GM12878 (cell line): ENCODE measurements around the gene OSGIN1. TPM values are rescaled to one million over a fixed set of nuclear protein-coding genes. Genes with fewer than 3 reads are reported as not detected.

Source experiments
- ATAC-seq: fragments of 200-7000 bp; cut with Tn5 transposase; 3 replicates; pipeline ENCODE4 v1.9.1; 2020; ENCODE audit warnings: mild to moderate bottlenecking, moderate library complexity
- BruUV-seq: library from RNA; stranded (reverse); fragments of 400-500 nt; replicated peaks from 2 replicates; lab custom pipeline; 2021; lab: Mats Ljungman, UMichigan
- CTCF ChIA-PET: fragments of 300-600 bp; sonication (Branson Sonifier 250); formaldehyde crosslinking; extraction: SDS; loops from one replicate; lab custom pipeline; 2021; ENCODE audit warnings: inconsistent platforms; lab: Yijun Ruan, JAX
- POLR2A ChIA-PET: fragments of 350-600 bp; formaldehyde crosslinking; extraction: SDS; loops from one replicate; lab custom pipeline; 2021; ENCODE audit warnings: inconsistent platforms; lab: Charles Lee
- RAD21 ChIA-PET: fragments of 300-600 bp; sonication (Branson Sonifier 250); formaldehyde crosslinking; loops from one replicate; lab custom pipeline; 2023; ENCODE audit warnings: antibody characterized with exemption; ENCODE audit not compliant: unreplicated experiment; lab: Charles Lee
- SMC1A ChIA-PET: fragments of 300-600 bp; sonication (Branson Sonifier 250); formaldehyde crosslinking; loops from one replicate; lab custom pipeline; 2023; ENCODE audit not compliant: unreplicated experiment, uncharacterized antibody; lab: Charles Lee
- DNase-seq: peaks from one replicate; pipeline ENCODE4 v3.0.0-alpha.2; 2011; ENCODE audit warnings: low read depth, low spot score
- FAIRE-seq: peaks from 3 replicates; lab custom pipeline; 2011; peaks lifted over from hg19 to GRCh38; lab: Jason Lieb, UNC
- H2AFZ ChIP-seq: 2 replicates; pipeline ENCODE4 v1.6.0; 2011; ENCODE audit warnings: low read depth, low read length, control low read depth; ENCODE audit not compliant: control insufficient read depth
- H3K27ac ChIP-seq: 2 replicates; pipeline ENCODE4 v1.5.1; 2011; ENCODE audit warnings: control low read depth; ENCODE audit not compliant: control insufficient read depth, insufficient read depth
- H3K27me3 ChIP-seq, 2 experiments: replicated peaks in 1 of 2; 2 replicates each; pipeline versions ENCODE4 v1.6.0 to v1.6.1; 2011; ENCODE audit warnings: low read length in 1 of 2; ENCODE audit not compliant: control insufficient read depth in 2 of 2, insufficient read depth in 2 of 2
- H3K36me3 ChIP-seq, 2 experiments: 2 replicates each; pipeline ENCODE4 v1.5.1; 2011; ENCODE audit warnings: low read length in 1 of 2; ENCODE audit not compliant: control insufficient read depth in 2 of 2, insufficient read depth in 2 of 2
- H3K4me1 ChIP-seq: 2 replicates; pipeline ENCODE4 v1.6.1; 2011; ENCODE audit warnings: mild to moderate bottlenecking, low read length, moderate library complexity, mixed read lengths; ENCODE audit not compliant: control insufficient read depth, insufficient read depth
- H3K4me2 ChIP-seq: 2 replicates; pipeline ENCODE4 v1.6.0; 2011; ENCODE audit warnings: control low read depth; ENCODE audit not compliant: control insufficient read depth, insufficient read depth
- H3K4me3 ChIP-seq: fragments of 200-600 bp; sonication (generic); 2 replicates; pipeline ENCODE4 v1.5.1; 2016
- H3K79me2 ChIP-seq: 2 replicates; pipeline ENCODE4 v1.6.0; 2011; ENCODE audit warnings: low read length; ENCODE audit not compliant: control insufficient read depth, insufficient read depth
- H3K9ac ChIP-seq: 2 replicates; pipeline ENCODE4 v1.8.0; 2011; ENCODE audit warnings: low read length, control low read depth, mixed read lengths; ENCODE audit not compliant: control insufficient read depth, insufficient read depth
- H3K9me3 ChIP-seq: replicated peaks from 3 replicates; pipeline ENCODE4 v1.5.1; 2011; ENCODE audit warnings: mild to moderate bottlenecking, low read length; ENCODE audit not compliant: control insufficient read depth, insufficient read depth
- H4K20me1 ChIP-seq: 2 replicates; pipeline ENCODE4 v1.6.0; 2011; ENCODE audit not compliant: control insufficient read depth, insufficient read depth
- EZH2 ChIP-seq: IDR thresholded peaks from 2 replicates; pipeline ENCODE4 v1.6.1; 2012; ENCODE audit warnings: low read depth, mild to moderate bottlenecking, control low read depth, inconsistent platforms, low read length, borderline replicate concordance; ENCODE audit not compliant: control insufficient read depth
- MEF2A ChIP-seq: IDR thresholded peaks from 2 replicates; pipeline ENCODE4 v1.6.1; 2011; ENCODE audit warnings: low read depth, mild to moderate bottlenecking, low read length, moderate library complexity; ENCODE audit not compliant: insufficient read depth
- WGBS: methylation state at CpG from one replicate; pipeline ENCODE4 v1.1.6; 2016; ENCODE audit warnings: low lambda C conversion rate; ENCODE audit not compliant: insufficient replicate concordance, insufficient coverage; ENCODE audit errors: missing lambda C conversion rate; 5-methylcytosine and 5-hydroxymethylcytosine counted together
- in situ Hi-C: fragments of 300-500 bp; cut with MboI; formaldehyde crosslinking; loops from 9 replicates; pipeline ENCODE4 v1.14.3; 2018; ENCODE audit warnings: mixed read lengths
- intact Hi-C: fragments of 100-400 bp; cut with micrococcal nuclease; formaldehyde crosslinking; loops from one replicate; pipeline ENCODE4 v1.14.2; 2022; ENCODE audit not compliant: unreplicated experiment
- polyA plus RNA-seq, 11 experiments: library from polyadenylated mRNA; depleted of rRNA in 4 of 11; unstranded in 6 of 11; stranded (reverse) in 5 of 11; fragments of >200 nt; fragmentation: Nextera tagmentation in 4 of 11; fragmentation: Illumina TruSeq in 1 of 11; extraction: Ambion mirVana in 4 of 11; extraction: Trizol in 1 of 11; gene quantifications; 1 replicate in 1 of 11; 2 replicates in 10 of 11; pipeline versions ENCODE4 v1.2.1 to v1.2.3, GENCODE V29; 2011 to 2016; ENCODE audit warnings: inconsistent platforms in 2 of 11, missing spikeins in 2 of 11, low read depth in 1 of 11
- total RNA-seq, 4 experiments: library from RNA; depleted of rRNA in 3 of 4; stranded (reverse); fragments of >200 nt in 3 of 4; fragmentation: Illumina TruSeq in 1 of 4; extraction: Trizol in 1 of 4; gene quantifications; 2 replicates each; pipeline versions ENCODE4 v1.2.1 to v1.2.3, GENCODE V29; 2013 to 2021
- TF ChIP-seq, protein P1 (sequence below): fragments of 450-650 bp; IDR thresholded peaks from 2 replicates; pipeline ENCODE4 v1.6.1; 2017; ENCODE audit warnings: low read depth, mild to moderate bottlenecking, moderate library complexity
- TF ChIP-seq, protein P2 (sequence below): fragments of 150-350 bp; IDR thresholded peaks from 2 replicates; pipeline ENCODE4 v1.6.1; 2014; ENCODE audit warnings: mild to moderate bottlenecking, low read depth, low read length

The OSGIN1 gene
- total and polyA plus RNA-seq, 10 of the 15 experiments (the other 5 are each of a cell fraction or from before 2014, with no cell fraction given), result 0.06 to 0.18 (median 0.13) TPM; not detected in 5

DNA sequence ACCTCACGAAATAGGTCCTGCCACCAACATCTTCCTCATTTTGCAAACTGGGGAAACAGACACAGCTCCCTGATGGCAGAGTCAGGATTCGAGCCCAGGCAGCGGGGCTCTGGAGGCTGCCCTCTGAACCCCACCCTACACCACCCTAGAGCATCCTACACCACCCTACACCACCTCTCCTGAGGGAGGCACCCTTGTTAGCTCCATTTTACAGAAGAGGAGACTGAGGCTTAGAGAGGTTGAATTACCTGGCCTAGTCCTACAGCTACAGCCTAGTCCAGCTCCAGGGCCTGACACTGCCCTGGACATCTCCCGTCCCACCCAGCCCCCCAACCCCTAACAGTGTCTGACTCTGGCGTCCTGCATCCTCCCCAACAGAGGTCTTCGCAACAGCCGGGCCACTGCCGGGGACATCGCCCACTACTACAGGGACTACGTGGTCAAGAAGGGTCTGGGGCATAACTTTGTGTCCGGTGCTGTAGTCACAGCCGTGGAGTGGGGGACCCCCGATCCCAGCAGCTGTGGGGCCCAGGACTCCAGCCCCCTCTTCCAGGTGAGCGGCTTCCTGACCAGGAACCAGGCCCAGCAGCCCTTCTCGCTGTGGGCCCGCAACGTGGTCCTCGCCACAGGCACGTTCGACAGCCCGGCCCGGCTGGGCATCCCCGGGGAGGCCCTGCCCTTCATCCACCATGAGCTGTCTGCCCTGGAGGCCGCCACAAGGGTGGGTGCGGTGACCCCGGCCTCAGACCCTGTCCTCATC is 11.8 kb downstream of the OSGIN1 start:
- BruUV-seq, result no TSS peak
- CTCF ChIA-PET, result interaction anchor here (1.3 kb wide), 1 partner anchor 101 kb away, joined by 4 read pairs; no protein-coding TSS in a partner anchor

More for the DNA sequence above, 11.8 kb downstream of the OSGIN1 start:
- no peak for DNase-seq
- no peak for TF ChIP-seq EZH2
- TF ChIP-seq MEF2A, result no peak
- TF ChIP-seq, protein P1, sequence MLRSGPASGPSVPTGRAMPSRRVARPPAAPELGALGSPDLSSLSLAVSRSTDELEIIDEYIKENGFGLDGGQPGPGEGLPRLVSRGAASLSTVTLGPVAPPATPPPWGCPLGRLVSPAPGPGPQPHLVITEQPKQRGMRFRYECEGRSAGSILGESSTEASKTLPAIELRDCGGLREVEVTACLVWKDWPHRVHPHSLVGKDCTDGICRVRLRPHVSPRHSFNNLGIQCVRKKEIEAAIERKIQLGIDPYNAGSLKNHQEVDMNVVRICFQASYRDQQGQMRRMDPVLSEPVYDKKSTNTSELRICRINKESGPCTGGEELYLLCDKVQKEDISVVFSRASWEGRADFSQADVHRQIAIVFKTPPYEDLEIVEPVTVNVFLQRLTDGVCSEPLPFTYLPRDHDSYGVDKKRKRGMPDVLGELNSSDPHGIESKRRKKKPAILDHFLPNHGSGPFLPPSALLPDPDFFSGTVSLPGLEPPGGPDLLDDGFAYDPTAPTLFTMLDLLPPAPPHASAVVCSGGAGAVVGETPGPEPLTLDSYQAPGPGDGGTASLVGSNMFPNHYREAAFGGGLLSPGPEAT, result no peak
- TF ChIP-seq, protein P2, sequence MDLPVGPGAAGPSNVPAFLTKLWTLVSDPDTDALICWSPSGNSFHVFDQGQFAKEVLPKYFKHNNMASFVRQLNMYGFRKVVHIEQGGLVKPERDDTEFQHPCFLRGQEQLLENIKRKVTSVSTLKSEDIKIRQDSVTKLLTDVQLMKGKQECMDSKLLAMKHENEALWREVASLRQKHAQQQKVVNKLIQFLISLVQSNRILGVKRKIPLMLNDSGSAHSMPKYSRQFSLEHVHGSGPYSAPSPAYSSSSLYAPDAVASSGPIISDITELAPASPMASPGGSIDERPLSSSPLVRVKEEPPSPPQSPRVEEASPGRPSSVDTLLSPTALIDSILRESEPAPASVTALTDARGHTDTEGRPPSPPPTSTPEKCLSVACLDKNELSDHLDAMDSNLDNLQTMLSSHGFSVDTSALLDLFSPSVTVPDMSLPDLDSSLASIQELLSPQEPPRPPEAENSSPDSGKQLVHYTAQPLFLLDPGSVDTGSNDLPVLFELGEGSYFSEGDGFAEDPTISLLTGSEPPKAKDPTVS, result no peak
- Histone ChIP-seq H3K9ac (no peak overlapping the region), H3K9me3 (no peaks in the 10 kb centered on the region), H3K4me2 (no peak overlapping the region), H3K27ac (no peak overlapping the region), H3K27me3 (no peaks in the 10 kb centered on the region), H3K4me3 (no peak overlapping the region), H3K79me2 (no peaks in the 10 kb centered on the region), H4K20me1 (no peaks in the 10 kb centered on the region), H2AFZ (no peak overlapping the region), H3K4me1 (no peaks in the 10 kb centered on the region), H3K36me3 (no peaks in the 10 kb centered on the region)
- in situ Hi-C loops (no loop called here), intact Hi-C loops (no loop called here)
- ChIA-PET SMC1A (no interaction called here), RAD21 (no interaction called here), POLR2A (no interaction called here)
- no peak for ATAC-seq
- 59% methylated on average over 23 of the region's 26 CpGs for whole genome bisulfite sequencing
- no peak for FAIRE-seq
